Endothelial cell of umbilical vein (primary cell): ENCODE data around the gene NPM1.

Experiments used
- CTCF ChIP-seq, 2 donors: IDR thresholded peaks; 1 replicate in 1 of 2; 2 replicates in 1 of 2; pipeline ENCODE4 v1.5.1; 2011; ENCODE audit warnings: low read length in 2 of 2, mild to moderate bottlenecking in 2 of 2, moderate library complexity in 2 of 2, control low read depth in 1 of 2, inconsistent platforms in 1 of 2, low read depth in 1 of 2; ENCODE audit not compliant: insufficient read depth in 1 of 2; ENCODE audit errors: extremely low read depth in 1 of 2
- POLR2A ChIP-seq: IDR thresholded peaks from 2 replicates; pipeline ENCODE4 v1.6.1; 2012; ENCODE audit warnings: low read depth, mild to moderate bottlenecking, control low read depth, low read length
- POLR2AphosphoS5 ChIP-seq: IDR thresholded peaks from 2 replicates; pipeline ENCODE4 v1.6.1; 2012; ENCODE audit warnings: low read depth, mild to moderate bottlenecking, control low read depth, low read length, moderate library complexity; ENCODE audit not compliant: insufficient read depth

DNA sequence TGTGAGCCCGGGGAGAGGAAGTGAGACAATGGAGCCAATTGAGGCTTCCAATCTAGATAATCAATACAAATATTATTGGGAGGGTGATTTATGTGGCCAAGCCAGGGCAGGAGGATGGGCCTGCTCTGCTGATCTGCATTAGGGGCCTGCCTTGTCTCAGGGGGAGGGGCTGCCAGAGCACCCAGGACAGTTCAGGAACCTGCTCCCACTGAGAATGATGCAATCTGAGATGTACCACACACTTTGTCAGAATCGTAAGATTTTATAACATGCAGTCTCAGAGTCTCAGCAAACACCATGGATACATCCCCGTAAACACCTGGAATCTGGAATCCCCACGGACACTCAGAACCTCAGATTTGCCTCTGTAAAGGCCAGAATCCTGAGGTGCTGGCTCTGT, 51.1 kb downstream of the NPM1 start:
- TF ChIP-seq POLR2A: no peak
- TF ChIP-seq CTCF (IDR thresholded peaks at IDR 0.05; ENCODE audit: extremely low read depth in 1 of 2, insufficient read depth in 1 of 2, low read depth in 1 of 2, low read length in 2 of 2): no peak
- no peak for TF ChIP-seq POLR2AphosphoS5
